Upper lobe of left lung (tissue), 4 donors: ENCODE data around the gene ETFB.

Source experiments
- POLR2A ChIP-seq, 4 donors: fragments of 450-650 bp; IDR thresholded peaks; one replicate each; pipeline ENCODE4 v1.5.1; 2016 to 2017; ENCODE audit warnings: antibody characterized with exemption in 4 of 4, mild to moderate bottlenecking in 2 of 4
- TF ChIP-seq, protein P1 (sequence below), 6 experiments: fragments of 450-650 bp in 4 of 6; fragments of 200-600 bp in 2 of 6; sonication (generic) in 2 of 6; IDR thresholded peaks; one replicate each; pipeline ENCODE4 v1.5.1; 2016 to 2019; ENCODE audit warnings: antibody characterized with exemption in 6 of 6

DNA sequence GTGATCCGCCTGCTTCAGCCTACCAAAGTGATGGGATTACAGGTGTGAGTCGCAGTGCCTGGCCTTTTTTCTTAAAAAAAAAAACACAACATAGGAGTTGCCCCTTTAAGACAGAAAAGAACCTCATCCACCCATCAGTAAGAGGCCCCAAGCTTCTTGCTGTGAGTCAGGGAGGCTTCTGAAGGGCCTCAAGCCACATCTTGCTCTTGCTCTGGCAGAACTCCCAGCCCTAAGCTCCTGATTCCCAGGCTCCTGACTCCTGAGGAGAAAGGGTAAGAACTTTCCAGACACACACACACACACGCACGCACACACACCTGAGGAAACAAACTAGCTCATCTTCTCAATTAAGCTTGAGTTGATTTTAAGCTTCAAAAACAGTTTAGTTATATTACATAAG is 6.9 kb downstream of the ETFB start:
- TF ChIP-seq, protein P1, sequence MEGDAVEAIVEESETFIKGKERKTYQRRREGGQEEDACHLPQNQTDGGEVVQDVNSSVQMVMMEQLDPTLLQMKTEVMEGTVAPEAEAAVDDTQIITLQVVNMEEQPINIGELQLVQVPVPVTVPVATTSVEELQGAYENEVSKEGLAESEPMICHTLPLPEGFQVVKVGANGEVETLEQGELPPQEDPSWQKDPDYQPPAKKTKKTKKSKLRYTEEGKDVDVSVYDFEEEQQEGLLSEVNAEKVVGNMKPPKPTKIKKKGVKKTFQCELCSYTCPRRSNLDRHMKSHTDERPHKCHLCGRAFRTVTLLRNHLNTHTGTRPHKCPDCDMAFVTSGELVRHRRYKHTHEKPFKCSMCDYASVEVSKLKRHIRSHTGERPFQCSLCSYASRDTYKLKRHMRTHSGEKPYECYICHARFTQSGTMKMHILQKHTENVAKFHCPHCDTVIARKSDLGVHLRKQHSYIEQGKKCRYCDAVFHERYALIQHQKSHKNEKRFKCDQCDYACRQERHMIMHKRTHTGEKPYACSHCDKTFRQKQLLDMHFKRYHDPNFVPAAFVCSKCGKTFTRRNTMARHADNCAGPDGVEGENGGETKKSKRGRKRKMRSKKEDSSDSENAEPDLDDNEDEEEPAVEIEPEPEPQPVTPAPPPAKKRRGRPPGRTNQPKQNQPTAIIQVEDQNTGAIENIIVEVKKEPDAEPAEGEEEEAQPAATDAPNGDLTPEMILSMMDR (IDR thresholded peaks at IDR 0.05): no peak
- TF ChIP-seq POLR2A (IDR thresholded peaks at IDR 0.05): no peak
